Kidney (tissue), 14 donors: ENCODE data around the gene INF2. TPM values are rescaled to one million over a fixed set of nuclear protein-coding genes. Genes with fewer than 3 reads are reported as not detected.

Experiments
- DNase-seq, 5 donors: peaks; one replicate each; pipeline ENCODE4 v3.0.0-alpha.2; 2013 to 2020
- FAIRE-seq: peaks from 2 replicates; lab custom pipeline; 2012; peaks lifted over from hg19 to GRCh38; lab: Jason Lieb, UNC
- H3K27ac ChIP-seq, 2 donors: one replicate each; pipeline ENCODE4 v1.7.0; 2013; ENCODE audit warnings: low read depth in 2 of 2, low read length in 2 of 2, inconsistent platforms in 1 of 2
- H3K27me3 ChIP-seq: one replicate; pipeline ENCODE4 v1.7.1; 2013; ENCODE audit warnings: low read length, inconsistent platforms; ENCODE audit not compliant: control insufficient read depth, insufficient read depth
- H3K36me3 ChIP-seq, 3 donors: one replicate each; pipeline versions ENCODE4 v1.7.0 to v1.7.1; 2013; ENCODE audit warnings: low read length in 3 of 3, control low read depth in 1 of 3, inconsistent platforms in 1 of 3; ENCODE audit not compliant: insufficient read depth in 3 of 3, control insufficient read depth in 2 of 3
- H3K4me1 ChIP-seq, 3 donors: one replicate each; pipeline versions ENCODE4 v1.7.0 to v1.7.1; 2013; ENCODE audit warnings: low read length in 3 of 3, inconsistent platforms in 1 of 3, low read depth in 1 of 3; ENCODE audit not compliant: control insufficient read depth in 2 of 3, insufficient read depth in 2 of 3
- H3K4me3 ChIP-seq, 3 donors: one replicate each; pipeline versions ENCODE4 v1.7.0 to v1.8.1; 2013; ENCODE audit warnings: low read length in 3 of 3, control low read depth in 1 of 3, inconsistent platforms in 1 of 3
- H3K9ac ChIP-seq, 3 donors: one replicate each; pipeline versions ENCODE4 v1.7.0 to v1.7.1; 2013; ENCODE audit warnings: low read length in 3 of 3, control low read depth in 1 of 3, inconsistent platforms in 1 of 3
- H3K9me3 ChIP-seq, 3 donors: one replicate each; pipeline versions ENCODE4 v1.7.0 to v1.7.1; 2013; ENCODE audit warnings: low read length in 3 of 3, control low read depth in 1 of 3, inconsistent platforms in 1 of 3; ENCODE audit not compliant: control insufficient read depth in 2 of 3, insufficient read depth in 1 of 3
- CTCF ChIP-seq: IDR thresholded peaks from 3 replicates; pipeline ENCODE4 v1.5.1; 2012; ENCODE audit warnings: mild to moderate bottlenecking, moderate library complexity, borderline replicate concordance; ENCODE audit not compliant: insufficient read depth; ENCODE audit errors: extremely low read depth
- intact Hi-C: fragments of 100-400 bp; cut with DNase I; formaldehyde crosslinking; loops from one replicate; pipeline ENCODE4 v1.11.1; 2022
- polyA plus RNA-seq: library from polyadenylated mRNA; stranded (reverse); fragments of 350-450 nt; fragmentation: Illumina TruSeq; extraction: RNeasy Lipid Tissue Mini Kit (QIAGEN cat#74804); gene quantifications from one replicate; pipeline ENCODE4 v1.2.3, GENCODE V29; 2014; ENCODE audit warnings: low read depth, low replicate concordance; ENCODE audit not compliant: insufficient read depth
- total RNA-seq: library from RNA; stranded (reverse); fragmentation: NEBNext Ultra II Directional; extraction: Animal tissue kit (Norgen Biotek cat#: 25700); gene quantifications from one replicate; pipeline ENCODE4 v1.2.1, GENCODE V29; 2021
- donor health status: control.
- donor health status: control.
- donor health status: control.
- donor health status: control.
- donor health status: control.
- donor health status: DM: yes; HTN: yes; CAD: no.
- donor health status: Normal renal cell carcinoma (clear cell type).

The INF2 gene
- total and polyA plus RNA-seq, 2 donors from 2014 or later: 58.5 to 82.7 TPM

GRCh38 chr14:104656014-104656714 lies 33.3 kb upstream of the INF2 start:
- intact Hi-C loops: no loop called here
- no peak overlapping the region for H3K27ac ChIP-seq
- no peak for TF ChIP-seq CTCF

GRCh38 chr14:104657101-104657524 lies 32.3 kb upstream of the INF2 start:
- H3K27me3 ChIP-seq: no peaks in the 10 kb centered on the region
- peaks cover 0 to 5% (median 0%) of the 10 kb centered on the region in 3 donors for H3K9me3 ChIP-seq
- DNase-seq (no peak), FAIRE-seq (no peak)
- no peaks in the 10 kb centered on the region for H3K4me1 ChIP-seq
- H3K9ac ChIP-seq: no peak overlapping the region
- TF ChIP-seq CTCF: no peak
- H3K27ac ChIP-seq: no peak overlapping the region
- intact Hi-C loops: no loop called here
- no peak overlapping the region for H3K4me3 ChIP-seq
- H3K36me3 ChIP-seq: no peaks in the 10 kb centered on the region

More at GRCh38 chr14:104656014-104656714, 33.3 kb upstream of the INF2 start:
- Histone ChIP-seq H3K4me1 (no peaks in the 10 kb centered on the region), H3K9ac (no peak overlapping the region), H3K36me3 (no peaks in the 10 kb centered on the region), H3K9me3 (peaks cover 0 to 2% (median 0%) of the 10 kb centered on the region in 3 donors), H3K4me3 (no peak overlapping the region), H3K27me3 (no peaks in the 10 kb centered on the region)
- DNase-seq (no peak), FAIRE-seq (no peak)

GRCh38 chr14:104657563-104658324 lies 31.7 kb upstream of the INF2 start:
- Histone ChIP-seq H3K27ac (no peak overlapping the region), H3K4me1 (no peaks in the 10 kb centered on the region), H3K36me3 (no peaks in the 10 kb centered on the region), H3K9me3 (peaks cover 0 to 5% (median 0%) of the 10 kb centered on the region in 3 donors), H3K9ac (no peak overlapping the region), H3K27me3 (no peaks in the 10 kb centered on the region), H3K4me3 (no peak overlapping the region)
- no peak for TF ChIP-seq CTCF
- intact Hi-C loops: no loop called here
- FAIRE-seq (no peak), DNase-seq (peak in 4 of 5 donors; percentile 77 to 82 (median 78))
